Subcutaneous abdominal adipose tissue (tissue), 5 donors: Measurements from ENCODE around the gene ABCC9.

Experiments used
- H3K27ac ChIP-seq: one replicate; pipeline ENCODE4 v1.7.0; 2013; ENCODE audit warnings: low read depth, mild to moderate bottlenecking, inconsistent platforms, low read length, moderate library complexity
- H3K27me3 ChIP-seq, 5 donors: one replicate each; pipeline ENCODE4 v1.7.0; 2013; ENCODE audit warnings: low read length in 5 of 5, inconsistent platforms in 1 of 5; ENCODE audit not compliant: control insufficient read depth in 5 of 5, insufficient read depth in 4 of 5
- H3K36me3 ChIP-seq, 5 donors: one replicate each; pipeline ENCODE4 v1.7.0; 2013; ENCODE audit warnings: low read length in 5 of 5; ENCODE audit not compliant: control insufficient read depth in 5 of 5, insufficient read depth in 5 of 5
- H3K4me1 ChIP-seq, 5 donors: one replicate each; pipeline ENCODE4 v1.7.0; 2013; ENCODE audit warnings: low read length in 5 of 5, mild to moderate bottlenecking in 3 of 5, moderate library complexity in 1 of 5; ENCODE audit not compliant: control insufficient read depth in 5 of 5, insufficient read depth in 5 of 5
- H3K4me3 ChIP-seq, 5 donors: one replicate each; pipeline ENCODE4 v1.7.0; 2013; ENCODE audit warnings: low read length in 5 of 5, low read depth in 1 of 5
- H3K9ac ChIP-seq, 5 donors: one replicate each; pipeline ENCODE4 v1.7.0; 2013; ENCODE audit warnings: low read length in 5 of 5, mild to moderate bottlenecking in 4 of 5, moderate library complexity in 3 of 5
- H3K9me3 ChIP-seq, 5 donors: one replicate each; pipeline ENCODE4 v1.7.0; 2013; ENCODE audit warnings: low read length in 5 of 5; ENCODE audit not compliant: control insufficient read depth in 5 of 5
- donor health status: healthy.
- donor health status: healthy.
- donor health status: healthy.
- donor health status: healthy.
- donor health status: healthy.

ABCC9 gene

DNA sequence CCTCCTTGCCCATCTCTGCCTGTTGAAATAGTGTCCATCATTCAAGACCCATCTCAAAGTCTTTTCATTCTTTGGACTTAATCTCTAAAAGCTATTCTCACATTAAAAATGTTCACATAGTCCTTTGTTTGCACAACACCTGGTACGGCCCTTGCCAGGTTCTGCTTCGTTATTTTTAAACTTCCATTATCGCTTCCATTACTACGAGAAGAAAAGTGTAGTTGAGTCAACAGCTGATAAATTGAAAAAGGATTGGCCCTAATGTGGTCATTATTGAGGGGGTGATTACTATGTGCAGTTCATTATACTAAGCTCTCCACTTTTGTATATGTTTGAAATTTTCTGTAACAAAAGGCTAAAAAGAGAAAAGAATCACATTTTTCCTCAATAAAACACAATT is 184.5 kb downstream of the ABCC9 start:
- Histone ChIP-seq H3K36me3 (no peaks in the 10 kb centered on the region), H3K27me3 (no peaks in the 10 kb centered on the region), H3K4me3 (no peak overlapping the region), H3K4me1 (peaks cover 0 to under 1% (median 0%) of the 10 kb centered on the region in 5 donors), H3K27ac (no peak overlapping the region), H3K9ac (no peak overlapping the region), H3K9me3 (no peaks in the 10 kb centered on the region)

- Histone ChIP-seq H3K9me3 (no peaks in the 10 kb centered on the region), H3K36me3 (no peaks in the 10 kb centered on the region), H3K4me1 (peaks cover 0 to 7% (median 5%) of the 10 kb centered on the region in 5 donors), H3K27ac (no peak overlapping the region), H3K4me3 (no peak overlapping the region), H3K27me3 (no peaks in the 10 kb centered on the region), H3K9ac (no peak overlapping the region)
Observed at GRCh38 chr12:21751517-21751916, 189.7 kb downstream of the ABCC9 start.
